ENCODE data around the gene PGA4. TPM values are rescaled to one million over a fixed set of nuclear protein-coding genes. Genes with fewer than 3 reads are reported as not detected.
"Not testable (repeated sequence)": the region's sequence is repeated elsewhere in the genome, so short reads cannot be mapped to it uniquely, and the experiment has no call there.

The PGA4 gene
- total and polyA plus RNA-seq, 2 donors (not counting 3 experiments of a cell fraction or from before 2014, with no cell fraction given) = 0.15 TPM; not detected in 1

- H3K4me1 ChIP-seq (ENCODE audit: control insufficient read depth, extremely low read depth, insufficient read depth, low read length); FAIRE-seq; H4K20me1 ChIP-seq (replicated peaks; ENCODE audit: control insufficient read depth, extremely low read depth, insufficient read depth, low read length); dilution Hi-C loops (cut with MboI; ENCODE audit: extremely low pct_ligation_motif_present, low sequenced_read_pairs); CTCF ChIA-PET; H2AFZ ChIP-seq (ENCODE audit: low read depth, low read length); H3K27ac ChIP-seq (ENCODE audit: insufficient read depth, low read depth, low read length); intact Hi-C loops (cut with micrococcal nuclease); H3K9ac ChIP-seq (replicated peaks; ENCODE audit: extremely low read depth, insufficient read depth, low read length); BruUV-seq (replicated peaks); H3K4me3 ChIP-seq (replicated peaks in 1 of 3; ENCODE audit: insufficient read depth in 1 of 3, low read depth in 1 of 3, low read length in 3 of 3); H3K27me3 ChIP-seq (ENCODE audit: control insufficient read depth in 2 of 2, insufficient read depth in 2 of 2, low read length in 2 of 2); H3K9me1 ChIP-seq (replicated peaks; ENCODE audit: control insufficient read depth, extremely low read depth, insufficient read depth, low read length); POLR2A ChIA-PET; H3K36me3 ChIP-seq (ENCODE audit: control insufficient read depth in 2 of 2, extremely low read depth in 1 of 2, insufficient read depth in 2 of 2, low read length in 2 of 2); H3K79me2 ChIP-seq (ENCODE audit: control insufficient read depth, insufficient read depth, low read length); H3K4me2 ChIP-seq (ENCODE audit: insufficient read depth, low read length); H3K9me3 ChIP-seq (replicated peaks; ENCODE audit: control insufficient read depth, insufficient read depth, low read length); DNase-seq (ENCODE audit: low read depth, low spot score): not testable (repeated sequence)
Observed at GRCh38 chr11:61212202-61212601, 9.9 kb upstream of the PGA4 start.

GRCh38 chr11:61213711-61214324, 8.3 kb upstream of the PGA4 start:
- H3K9me3 ChIP-seq (replicated peaks; ENCODE audit: control insufficient read depth, insufficient read depth, low read length); BruUV-seq (replicated peaks); dilution Hi-C loops (cut with MboI; ENCODE audit: extremely low pct_ligation_motif_present, low sequenced_read_pairs); FAIRE-seq; H3K36me3 ChIP-seq (ENCODE audit: control insufficient read depth in 2 of 2, extremely low read depth in 1 of 2, insufficient read depth in 2 of 2, low read length in 2 of 2); H3K27me3 ChIP-seq (ENCODE audit: control insufficient read depth in 2 of 2, insufficient read depth in 2 of 2, low read length in 2 of 2); DNase-seq (ENCODE audit: low read depth, low spot score); H3K4me2 ChIP-seq (ENCODE audit: insufficient read depth, low read length); H3K4me3 ChIP-seq (replicated peaks in 1 of 3; ENCODE audit: insufficient read depth in 1 of 3, low read depth in 1 of 3, low read length in 3 of 3); H3K27ac ChIP-seq (ENCODE audit: insufficient read depth, low read depth, low read length); intact Hi-C loops (cut with micrococcal nuclease); POLR2A ChIA-PET; H3K4me1 ChIP-seq (ENCODE audit: control insufficient read depth, extremely low read depth, insufficient read depth, low read length); H2AFZ ChIP-seq (ENCODE audit: low read depth, low read length); H3K9me1 ChIP-seq (replicated peaks; ENCODE audit: control insufficient read depth, extremely low read depth, insufficient read depth, low read length); H4K20me1 ChIP-seq (replicated peaks; ENCODE audit: control insufficient read depth, extremely low read depth, insufficient read depth, low read length); CTCF ChIA-PET; H3K9ac ChIP-seq (replicated peaks; ENCODE audit: extremely low read depth, insufficient read depth, low read length); H3K79me2 ChIP-seq (ENCODE audit: control insufficient read depth, insufficient read depth, low read length): not testable (repeated sequence)

DNA sequence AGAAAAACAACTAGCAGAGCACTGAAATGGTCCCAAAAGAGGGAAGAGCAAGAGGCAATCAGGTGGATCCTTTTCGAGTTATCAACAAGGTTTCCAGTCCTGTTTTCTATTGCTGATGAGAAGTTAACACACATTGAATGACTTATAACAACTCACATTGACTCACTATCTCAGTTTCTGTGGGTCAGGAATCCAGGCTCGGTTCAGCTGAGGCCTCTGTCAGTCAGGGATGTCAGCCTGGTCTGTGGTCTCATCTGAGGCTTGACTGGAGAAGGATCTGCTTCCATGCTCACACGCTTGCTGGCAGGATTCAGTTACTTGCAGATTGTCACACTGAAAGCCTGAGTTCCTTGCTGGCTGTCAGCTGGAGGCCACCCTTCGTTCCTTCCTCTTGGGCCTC, 3.8 kb upstream of the PGA4 start:
- FAIRE-seq; H3K36me3 ChIP-seq (ENCODE audit: control insufficient read depth in 2 of 2, extremely low read depth in 1 of 2, insufficient read depth in 2 of 2, low read length in 2 of 2); H3K4me1 ChIP-seq (ENCODE audit: control insufficient read depth, extremely low read depth, insufficient read depth, low read length); POLR2A ChIA-PET; H4K20me1 ChIP-seq (replicated peaks; ENCODE audit: control insufficient read depth, extremely low read depth, insufficient read depth, low read length); BruUV-seq (replicated peaks); DNase-seq (ENCODE audit: low read depth, low spot score); H2AFZ ChIP-seq (ENCODE audit: low read depth, low read length); H3K4me3 ChIP-seq (replicated peaks in 1 of 3; ENCODE audit: insufficient read depth in 1 of 3, low read depth in 1 of 3, low read length in 3 of 3); CTCF ChIA-PET; H3K9me3 ChIP-seq (replicated peaks; ENCODE audit: control insufficient read depth, insufficient read depth, low read length); intact Hi-C loops (cut with micrococcal nuclease); H3K27ac ChIP-seq (ENCODE audit: insufficient read depth, low read depth, low read length); H3K4me2 ChIP-seq (ENCODE audit: insufficient read depth, low read length); H3K9me1 ChIP-seq (replicated peaks; ENCODE audit: control insufficient read depth, extremely low read depth, insufficient read depth, low read length); H3K27me3 ChIP-seq (ENCODE audit: control insufficient read depth in 2 of 2, insufficient read depth in 2 of 2, low read length in 2 of 2); H3K9ac ChIP-seq (replicated peaks; ENCODE audit: extremely low read depth, insufficient read depth, low read length); H3K79me2 ChIP-seq (ENCODE audit: control insufficient read depth, insufficient read depth, low read length); dilution Hi-C loops (cut with MboI; ENCODE audit: extremely low pct_ligation_motif_present, low sequenced_read_pairs): not testable (repeated sequence)

DNA sequence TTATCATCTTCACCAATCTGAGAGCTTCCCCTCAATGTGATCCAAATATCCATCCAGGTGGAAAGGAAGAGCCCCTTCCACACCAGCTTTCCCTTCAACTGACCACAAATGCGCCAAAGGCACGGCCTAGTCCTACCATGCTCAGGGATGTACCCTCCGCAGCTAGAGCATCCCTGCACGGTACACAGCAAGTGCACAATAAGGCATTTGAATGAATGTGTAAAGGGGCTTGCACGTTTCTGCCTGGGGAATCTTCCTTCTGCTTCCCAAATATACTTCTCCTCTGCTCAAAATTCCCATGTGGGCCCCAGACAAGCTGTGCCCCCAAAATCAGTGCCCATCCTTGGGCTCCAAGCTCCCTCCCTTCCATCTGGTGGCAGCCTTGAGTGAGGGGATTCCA, 3.1 kb upstream of the PGA4 start:
- H3K79me2 ChIP-seq (ENCODE audit: control insufficient read depth, insufficient read depth, low read length); dilution Hi-C loops (cut with MboI; ENCODE audit: extremely low pct_ligation_motif_present, low sequenced_read_pairs); intact Hi-C loops (cut with micrococcal nuclease); FAIRE-seq; H3K27ac ChIP-seq (ENCODE audit: insufficient read depth, low read depth, low read length); H3K27me3 ChIP-seq (ENCODE audit: control insufficient read depth in 2 of 2, insufficient read depth in 2 of 2, low read length in 2 of 2); H3K9me1 ChIP-seq (replicated peaks; ENCODE audit: control insufficient read depth, extremely low read depth, insufficient read depth, low read length); BruUV-seq (replicated peaks); CTCF ChIA-PET; H3K9me3 ChIP-seq (replicated peaks; ENCODE audit: control insufficient read depth, insufficient read depth, low read length); H3K36me3 ChIP-seq (ENCODE audit: control insufficient read depth in 2 of 2, extremely low read depth in 1 of 2, insufficient read depth in 2 of 2, low read length in 2 of 2); POLR2A ChIA-PET; H3K4me3 ChIP-seq (replicated peaks in 1 of 3; ENCODE audit: insufficient read depth in 1 of 3, low read depth in 1 of 3, low read length in 3 of 3); H2AFZ ChIP-seq (ENCODE audit: low read depth, low read length); DNase-seq (ENCODE audit: low read depth, low spot score); H3K4me1 ChIP-seq (ENCODE audit: control insufficient read depth, extremely low read depth, insufficient read depth, low read length); H4K20me1 ChIP-seq (replicated peaks; ENCODE audit: control insufficient read depth, extremely low read depth, insufficient read depth, low read length); H3K4me2 ChIP-seq (ENCODE audit: insufficient read depth, low read length); H3K9ac ChIP-seq (replicated peaks; ENCODE audit: extremely low read depth, insufficient read depth, low read length): not testable (repeated sequence)

Measured in endothelial cell of umbilical vein (primary cell).